Measurements from ENCODE around the gene KIF6.
"Not testable (repeated sequence)": the region's sequence is repeated elsewhere in the genome, so short reads cannot be mapped to it uniquely, and the experiment has no call there.

The KIF6 gene

DNA sequence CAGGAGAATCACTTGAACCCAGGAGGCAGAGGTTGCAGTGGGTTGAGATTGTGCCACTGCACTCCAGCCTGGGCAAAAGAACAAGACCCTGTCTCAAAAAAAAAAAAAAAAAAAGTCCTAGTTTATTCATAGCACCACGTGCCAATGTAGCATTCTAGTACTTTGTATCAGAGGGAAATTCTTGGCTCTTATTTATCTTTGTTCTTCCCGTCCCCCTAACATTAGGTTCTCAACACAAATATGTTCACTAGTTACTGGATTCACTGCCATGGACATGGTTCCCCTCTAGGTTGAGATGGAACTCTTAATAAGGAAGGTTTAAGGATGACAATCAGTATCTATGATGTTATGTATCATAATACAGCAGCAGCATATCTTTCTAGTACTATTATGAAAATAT is 178.5 kb downstream of the KIF6 start:
- DNase-seq: no peak

DNA sequence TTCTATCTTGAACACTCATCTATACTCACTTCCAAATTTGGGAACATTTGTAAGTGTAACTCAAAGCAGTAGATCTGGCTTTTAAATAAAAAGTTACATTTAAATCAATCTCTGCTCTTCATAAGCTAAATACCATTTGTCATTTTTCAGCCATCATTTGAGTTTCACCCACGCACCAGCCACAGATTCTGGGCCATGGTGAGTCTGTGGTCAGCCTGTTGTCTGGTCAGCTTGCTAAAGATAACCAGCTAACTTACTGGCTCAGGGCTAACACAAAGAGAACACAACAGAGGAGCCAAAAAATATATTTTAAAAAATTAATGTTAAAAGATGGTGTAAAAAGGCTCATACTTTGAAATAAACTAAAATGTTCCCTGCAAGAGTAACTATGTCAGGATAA is 181.3 kb downstream of the KIF6 start:
- DNase-seq: no peak

DNA sequence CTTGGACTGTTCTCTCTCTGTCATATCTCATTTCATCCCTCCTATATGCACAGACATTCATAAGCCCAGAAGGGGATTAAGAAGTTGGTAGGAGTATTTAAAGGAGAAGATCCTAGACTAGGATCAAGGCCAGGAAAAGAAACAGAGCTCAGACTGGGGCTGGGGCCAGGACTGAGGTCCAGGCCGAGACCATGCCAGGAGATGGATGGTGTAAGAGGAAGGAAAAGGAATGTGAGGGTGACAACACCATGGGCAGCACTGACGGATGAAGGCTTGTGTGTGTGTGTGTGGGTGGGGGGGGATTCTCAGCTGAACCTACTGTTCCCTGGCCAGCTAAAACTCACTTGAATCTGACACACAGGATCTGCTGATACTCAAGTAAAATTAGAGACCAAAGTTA is 182.1 kb downstream of the KIF6 start:
- DNase-seq: no peak

DNA sequence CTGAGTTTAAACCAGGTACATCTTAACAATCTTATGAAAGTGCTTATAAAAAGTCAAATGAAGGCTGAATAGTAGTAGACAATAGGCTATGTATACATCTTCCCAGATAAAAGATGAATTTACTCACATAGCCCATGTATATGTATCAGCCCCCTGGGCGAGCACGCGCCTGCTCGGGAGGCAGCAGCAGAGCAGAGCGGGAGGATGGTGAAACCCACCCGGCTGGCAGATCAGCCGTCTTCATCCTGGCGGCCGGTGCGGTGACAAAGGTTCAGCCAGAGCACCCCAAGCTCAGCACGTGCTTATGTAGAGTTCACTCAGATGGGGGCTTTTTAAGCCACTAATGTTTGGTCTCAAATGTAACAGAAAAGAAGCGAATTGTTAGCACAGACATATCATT is 184.8 kb downstream of the KIF6 start:
- no peak for DNase-seq

DNA sequence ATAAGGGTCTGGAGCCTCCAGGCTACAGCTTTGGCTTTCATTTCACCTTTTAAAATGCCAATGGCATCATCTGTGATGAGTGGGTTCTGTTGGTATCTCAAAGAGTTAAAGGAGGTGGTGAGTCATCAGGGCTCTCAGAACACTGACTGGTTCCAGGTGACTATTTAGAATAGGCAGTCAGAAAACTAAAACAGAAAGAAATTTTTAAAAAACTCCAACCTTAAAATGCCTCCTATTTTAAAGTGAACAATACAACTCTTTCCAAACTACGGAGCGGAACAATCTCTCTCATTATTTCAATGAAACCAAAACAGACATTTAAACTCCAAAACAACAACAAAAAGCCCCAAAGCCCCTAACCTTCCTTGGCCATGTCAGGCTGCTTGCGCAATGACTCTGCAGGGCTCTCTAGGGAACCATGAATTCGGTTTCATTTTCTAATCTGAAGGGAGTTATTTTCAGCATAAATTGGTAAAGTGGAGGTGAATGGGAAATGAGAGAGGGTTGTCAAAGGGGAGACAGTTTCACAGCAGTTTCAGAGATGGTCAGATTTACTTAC is 194.9 kb downstream of the KIF6 start:
- DNase-seq: no peak

DNA sequence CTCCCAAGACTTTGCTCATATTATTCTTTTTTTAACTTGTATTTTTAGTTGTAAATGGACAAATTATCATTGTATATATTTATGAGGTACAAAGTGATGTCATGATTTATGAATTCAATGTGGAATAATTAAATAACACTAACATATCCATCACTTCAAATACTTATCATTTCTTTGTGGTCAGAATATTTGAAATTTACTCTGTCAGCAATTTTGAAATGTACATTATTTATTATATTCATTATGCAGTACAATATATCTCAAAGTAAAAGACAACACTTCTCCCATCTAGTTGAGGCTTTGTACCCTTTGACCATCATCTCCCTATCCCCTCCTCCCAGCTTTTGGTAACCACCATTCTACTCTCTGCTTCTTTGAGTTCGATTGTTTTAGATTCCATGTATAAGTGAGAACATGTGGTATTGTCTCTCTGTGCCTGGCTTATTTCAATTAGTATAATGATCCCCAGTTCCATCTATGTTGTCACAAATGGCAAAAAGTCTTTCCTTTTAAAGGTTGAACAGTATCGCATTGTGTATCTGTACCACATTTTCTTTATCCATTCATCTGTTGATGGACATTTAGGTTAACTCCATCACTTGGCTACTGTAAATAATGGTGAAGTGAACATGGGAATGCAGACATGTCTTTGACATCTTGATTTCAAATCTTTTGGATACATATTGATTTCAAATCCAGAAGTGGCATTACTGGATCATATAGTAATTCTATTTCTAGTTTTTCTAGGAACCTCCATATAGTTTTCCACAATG is 197.2 kb downstream of the KIF6 start:
- DNase-seq: no peak

DNA sequence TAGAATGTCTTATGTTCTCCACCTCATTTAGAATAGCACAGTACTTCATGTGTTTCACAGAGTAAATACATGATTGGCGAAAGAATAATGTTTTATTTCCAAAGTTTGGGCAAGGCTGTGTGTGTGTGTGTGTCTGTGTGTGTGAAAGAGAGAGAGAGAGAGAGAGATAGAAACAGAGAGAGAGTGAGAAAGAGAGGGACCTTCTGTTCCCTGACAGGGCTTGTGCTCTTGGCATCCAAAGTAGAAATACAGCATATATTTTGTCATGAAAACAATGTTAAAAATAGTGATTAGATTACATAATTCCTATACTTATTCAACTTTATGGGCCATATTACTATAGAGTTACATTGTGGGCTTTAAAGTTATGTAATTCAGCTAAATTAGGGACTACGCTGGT is 201.2 kb downstream of the KIF6 start:
- DNase-seq: no peak

DNA sequence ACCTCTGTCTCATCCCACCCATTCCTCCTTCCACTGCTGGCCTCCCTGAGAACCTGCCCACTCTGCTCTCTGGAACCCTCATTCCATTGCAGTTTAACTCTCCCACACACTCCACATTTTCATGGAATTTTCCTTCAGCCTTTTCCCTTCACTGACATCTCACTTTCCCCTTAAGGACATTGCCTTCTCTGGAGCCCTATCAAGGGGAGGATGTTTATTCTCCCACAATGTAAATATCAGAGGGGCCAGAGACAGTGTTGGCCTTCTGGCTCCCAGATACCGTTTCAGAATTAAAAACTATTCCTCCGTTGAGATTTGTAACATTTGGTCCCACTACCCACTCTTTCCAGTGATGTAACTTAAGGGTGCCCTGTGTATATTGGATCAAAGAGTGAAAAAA is 203.2 kb downstream of the KIF6 start:
- DNase-seq: no peak

DNA sequence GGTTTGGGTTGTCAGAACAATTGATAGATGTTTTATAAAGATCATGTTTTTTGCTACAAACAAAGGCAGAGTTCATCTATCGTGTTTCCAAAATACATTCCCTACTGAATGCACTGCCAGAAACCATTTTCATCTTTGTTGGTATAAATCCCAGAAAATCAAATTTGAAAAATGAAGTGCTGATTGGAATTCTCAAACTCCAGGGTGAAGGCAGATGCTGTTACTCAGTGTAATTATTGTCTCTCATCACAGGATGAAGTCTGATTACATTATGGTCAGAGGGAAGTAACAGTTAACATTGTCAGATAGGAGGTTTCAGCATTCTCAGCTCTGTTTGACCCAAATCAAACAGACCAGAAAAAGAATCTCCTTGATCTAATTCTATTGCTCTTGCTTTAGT is 204.3 kb downstream of the KIF6 start:
- DNase-seq: no peak

DNA sequence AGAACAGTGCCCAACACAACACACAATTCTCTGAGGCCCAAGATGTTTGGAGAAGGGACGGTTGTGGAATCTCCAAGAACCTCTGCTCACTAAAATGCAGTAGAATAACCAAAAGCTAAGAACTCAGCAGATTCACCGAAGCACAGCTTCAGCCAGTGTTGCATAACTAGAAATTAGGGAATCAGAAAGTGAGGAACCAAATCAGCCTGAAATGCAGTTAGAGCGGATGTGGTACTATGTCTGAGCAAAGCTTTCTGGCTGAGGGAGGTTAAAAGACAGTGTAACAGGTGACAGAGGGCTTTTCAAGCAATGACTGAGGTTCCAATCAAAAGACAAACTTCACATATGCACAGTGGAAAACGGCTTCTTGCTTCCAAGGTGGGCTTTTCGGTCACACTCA is 204.8 kb downstream of the KIF6 start:
- no peak for DNase-seq

DNA sequence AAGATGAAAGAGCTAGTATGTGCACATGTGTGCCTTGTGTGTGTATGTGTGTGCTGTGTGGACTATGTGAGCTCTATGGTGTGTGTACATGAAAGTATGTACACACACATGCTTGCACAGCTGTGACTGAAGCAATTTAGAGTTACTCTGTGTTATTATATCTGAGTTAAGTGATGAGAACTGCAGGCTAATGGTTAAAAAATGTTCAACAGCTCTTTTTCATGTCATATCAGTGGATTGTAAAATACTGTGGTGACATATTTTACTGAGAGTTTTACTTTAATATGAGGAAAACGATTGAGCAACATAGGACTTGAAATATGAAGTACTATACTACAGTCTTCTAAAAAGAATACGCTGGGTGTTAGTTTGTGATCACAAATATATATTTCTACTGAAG is 207.0 kb downstream of the KIF6 start:
- DNase-seq: no peak

DNA sequence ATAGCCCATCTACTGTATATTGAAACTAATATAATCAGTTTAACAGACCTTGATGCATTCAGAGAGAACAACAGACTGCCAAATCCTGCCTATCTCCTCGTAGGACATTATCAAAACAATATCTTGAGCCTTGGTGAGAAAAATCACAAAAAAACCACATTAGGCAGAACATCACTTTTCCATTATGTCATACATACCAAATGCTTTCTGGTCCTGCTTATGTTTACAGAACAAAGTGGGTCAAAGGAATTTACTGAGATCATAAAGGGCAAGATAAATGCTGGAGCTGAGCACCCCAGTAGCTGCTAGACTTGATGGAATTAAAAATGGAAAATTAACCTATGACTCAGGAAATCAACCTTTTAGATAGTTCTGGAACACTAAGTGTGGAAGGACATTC is 207.5 kb downstream of the KIF6 start:
- DNase-seq: no peak

DNA sequence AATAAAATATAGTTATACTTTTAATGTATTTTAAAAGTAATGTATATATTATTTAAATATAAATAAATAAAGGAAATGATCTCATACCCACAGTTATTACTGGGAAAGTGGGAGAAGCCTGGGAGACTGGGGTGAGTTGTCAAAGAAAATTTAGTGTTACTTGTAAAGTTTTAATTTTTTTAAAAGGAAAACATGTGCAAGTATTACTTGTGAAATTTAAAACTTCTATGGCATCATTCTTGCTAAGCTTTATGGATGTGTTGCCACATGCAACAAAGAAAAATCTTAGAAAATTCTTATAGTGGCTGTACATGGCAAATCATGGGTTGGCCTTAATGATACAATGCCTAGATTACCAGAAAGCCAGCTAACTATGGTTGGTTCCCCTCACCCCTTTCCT is 208.7 kb downstream of the KIF6 start:
- DNase-seq: no peak

DNA sequence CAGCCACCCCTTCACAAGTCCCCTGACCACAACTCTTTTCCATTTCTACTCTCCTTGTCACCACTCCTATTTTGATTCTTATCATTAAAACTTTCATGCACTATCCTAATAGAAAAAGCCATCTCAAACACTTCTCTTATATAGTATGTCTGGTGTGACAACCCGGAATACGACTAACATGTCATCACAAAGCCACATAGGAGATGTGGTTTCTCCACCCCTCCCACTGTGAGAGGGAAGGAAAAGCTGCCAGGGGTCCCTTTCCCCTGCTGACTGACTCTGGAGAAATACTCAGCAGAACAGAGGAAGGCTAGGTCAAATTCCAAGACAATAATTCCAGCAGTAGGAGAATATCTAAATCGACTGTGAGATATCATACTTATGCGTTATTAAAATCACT is 209.7 kb downstream of the KIF6 start:
- DNase-seq: no peak

DNA sequence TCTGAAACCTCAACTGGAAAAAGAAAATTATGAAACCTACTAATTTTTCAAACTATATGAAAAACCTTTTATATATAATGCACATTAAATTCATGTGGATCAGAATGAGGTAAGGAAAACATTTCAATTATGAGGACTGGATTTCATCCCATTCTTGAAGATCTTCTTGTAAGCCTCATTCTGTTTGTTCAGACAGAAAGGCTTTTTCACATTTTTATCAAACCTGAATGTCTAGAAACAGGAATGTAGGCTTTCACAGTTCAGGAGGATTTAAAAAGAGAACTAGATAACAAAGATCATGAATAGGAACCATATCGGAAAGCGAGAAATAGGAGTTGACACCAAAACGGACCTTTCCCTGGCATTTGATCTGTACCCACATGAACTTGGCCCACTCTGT is 210.2 kb downstream of the KIF6 start:
- no peak for DNase-seq

DNA sequence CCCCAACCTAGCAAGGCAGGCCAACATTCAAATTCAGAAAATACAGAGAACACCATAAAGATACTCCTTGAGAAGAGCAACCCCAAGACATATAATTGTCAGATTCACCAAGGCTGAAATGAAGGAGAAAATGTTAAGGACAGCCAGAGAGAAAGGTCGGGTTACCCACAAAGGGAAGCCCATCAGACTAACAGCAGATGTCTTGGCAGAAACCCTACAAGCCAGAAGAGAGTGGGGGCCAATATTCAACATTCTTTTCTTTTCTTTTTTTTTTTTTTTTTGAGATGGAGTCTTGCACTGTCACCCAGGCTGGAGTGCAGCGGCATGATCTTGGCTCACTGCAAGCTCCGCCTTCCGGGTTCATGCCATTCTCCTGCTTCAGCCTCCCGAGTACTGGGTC is 215.4 kb downstream of the KIF6 start:
- DNase-seq: not testable (repeated sequence)

DNA sequence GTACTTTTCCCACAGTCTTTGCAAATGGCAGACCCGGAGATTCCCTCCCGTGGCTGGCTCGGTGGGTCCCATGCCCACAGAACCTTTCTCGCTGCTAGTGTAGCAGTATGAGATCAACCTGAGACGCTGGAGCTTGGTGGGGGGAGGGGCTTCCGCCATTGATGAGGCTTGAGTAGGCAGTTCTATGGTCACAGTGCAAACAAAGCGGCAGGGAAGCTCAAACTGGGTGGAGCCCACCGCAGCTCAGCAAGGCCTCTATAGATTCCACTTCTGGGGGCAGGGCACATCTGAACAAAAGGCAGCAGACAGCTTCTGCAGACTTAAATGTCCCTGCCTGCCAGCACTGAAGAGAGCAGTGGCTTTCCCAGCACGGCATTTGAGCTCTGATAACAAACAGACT is 216.7 kb downstream of the KIF6 start:
- DNase-seq: no peak

DNA sequence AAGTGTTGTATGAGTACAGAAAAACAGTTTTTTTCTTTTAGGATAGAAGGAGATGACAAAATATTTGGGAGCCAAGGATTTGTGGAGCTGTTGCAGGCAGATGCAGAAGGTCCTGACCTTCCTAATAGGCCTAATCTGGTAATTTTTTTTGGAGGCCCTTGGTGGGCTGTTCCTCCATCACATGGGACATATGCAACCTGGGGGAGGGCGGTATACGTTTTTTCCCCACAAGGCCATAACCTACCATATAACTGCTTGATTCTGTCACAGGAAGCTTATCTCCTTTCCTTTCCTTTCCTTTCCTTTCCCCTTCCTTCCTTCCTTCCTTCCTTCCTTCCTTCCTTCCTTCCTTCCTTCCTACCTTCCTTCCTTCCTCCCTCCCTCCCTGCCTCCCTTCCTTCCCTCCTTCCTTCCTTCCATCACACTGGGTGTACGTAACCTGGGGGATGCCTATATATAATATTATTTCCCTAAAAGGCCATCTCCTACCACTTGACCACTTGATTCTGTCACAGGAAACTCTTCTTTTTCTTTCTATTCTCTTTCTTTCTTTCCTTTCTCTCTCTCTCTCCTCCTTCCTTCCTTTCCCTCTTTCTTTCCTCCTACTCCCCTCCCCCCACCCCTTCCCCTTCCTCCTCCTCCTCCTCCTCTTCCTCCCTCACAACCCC is 217.7 kb downstream of the KIF6 start:
- DNase-seq: no peak

DNA sequence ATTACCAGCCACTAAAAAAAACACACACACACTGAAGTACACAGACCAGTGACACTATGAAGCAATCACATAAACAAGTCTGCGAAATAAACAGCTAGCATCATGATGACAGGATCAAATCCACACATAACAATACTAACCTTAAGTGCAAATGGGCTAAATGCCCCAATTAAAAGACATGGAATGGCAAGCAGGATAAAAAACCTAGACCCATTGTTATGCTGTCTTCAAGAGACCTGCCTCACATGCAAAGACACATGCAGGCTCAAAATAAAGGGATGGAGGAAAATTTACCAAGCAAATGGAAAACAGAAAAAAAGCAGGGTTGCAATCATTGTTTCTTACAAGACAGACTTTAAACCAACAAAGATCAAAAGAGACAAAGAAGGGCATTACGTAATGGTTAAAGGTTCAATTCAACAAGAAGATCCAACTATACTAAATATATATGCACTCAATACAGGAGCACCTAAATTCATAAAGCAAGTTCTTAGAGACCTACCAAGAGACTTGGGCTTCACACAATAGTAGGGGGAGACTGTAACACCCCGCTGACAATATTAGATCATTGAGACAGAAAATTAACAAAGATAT is 222.7 kb downstream of the KIF6 start:
- DNase-seq: not testable (repeated sequence)

DNA sequence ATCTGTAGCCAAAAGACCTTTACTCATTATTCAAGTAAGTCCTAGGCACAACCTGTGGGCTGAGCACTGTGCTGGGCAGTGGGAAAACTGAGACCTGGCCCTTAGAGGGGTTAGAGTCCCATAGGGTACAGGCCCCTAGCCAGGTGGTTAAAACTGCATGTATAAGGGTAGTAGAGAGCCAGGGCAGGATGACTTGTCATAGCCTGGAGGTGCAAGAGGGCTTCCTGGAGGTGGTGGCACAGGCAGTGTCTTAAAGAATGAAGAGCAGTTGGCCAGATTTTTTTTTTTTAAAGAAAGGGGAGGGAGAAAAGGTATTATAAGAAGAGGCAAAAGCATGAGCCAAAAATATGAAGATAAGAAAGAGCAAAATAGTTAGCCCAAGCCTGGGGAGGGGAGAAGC is 226.2 kb downstream of the KIF6 start:
- no peak for DNase-seq

DNA sequence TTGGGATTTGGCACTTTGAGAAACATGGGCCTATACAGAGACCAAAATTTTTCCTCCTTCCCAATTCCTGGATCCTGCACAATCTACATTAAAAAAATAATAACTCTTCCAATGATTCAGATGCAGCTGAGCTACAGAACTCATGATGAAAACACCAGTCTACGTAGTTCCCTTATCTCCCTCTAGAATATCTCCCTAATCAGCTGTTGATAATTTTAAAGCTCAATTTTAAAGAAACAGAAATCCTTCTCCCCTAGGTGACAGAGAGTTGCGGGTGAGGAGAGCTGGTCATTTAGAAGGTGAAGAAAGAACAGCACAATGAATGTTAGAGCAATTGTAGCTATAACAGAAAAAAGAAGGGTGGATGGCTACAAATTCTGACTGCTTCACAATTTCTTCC is 227.1 kb downstream of the KIF6 start:
- no peak for DNase-seq

DNA sequence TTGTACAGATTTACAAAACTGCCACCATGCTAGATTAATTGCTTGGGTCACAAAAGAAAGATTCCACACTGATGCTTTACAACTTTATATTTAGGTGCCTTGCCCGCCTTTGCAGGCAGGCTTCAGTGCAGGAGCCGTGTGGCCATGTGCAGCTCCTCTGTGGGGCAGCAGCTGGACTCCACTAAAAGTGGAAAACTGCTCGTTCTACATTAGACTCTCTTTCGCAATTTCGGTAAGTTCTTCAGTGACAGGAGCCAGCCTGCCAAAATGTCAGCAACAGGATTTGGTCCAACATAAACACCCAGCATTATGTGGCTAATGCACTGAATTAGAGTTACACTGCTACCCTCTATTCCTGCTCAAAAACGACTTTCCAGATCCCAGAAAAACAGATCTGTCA is 228.3 kb downstream of the KIF6 start:
- no peak for DNase-seq

DNA sequence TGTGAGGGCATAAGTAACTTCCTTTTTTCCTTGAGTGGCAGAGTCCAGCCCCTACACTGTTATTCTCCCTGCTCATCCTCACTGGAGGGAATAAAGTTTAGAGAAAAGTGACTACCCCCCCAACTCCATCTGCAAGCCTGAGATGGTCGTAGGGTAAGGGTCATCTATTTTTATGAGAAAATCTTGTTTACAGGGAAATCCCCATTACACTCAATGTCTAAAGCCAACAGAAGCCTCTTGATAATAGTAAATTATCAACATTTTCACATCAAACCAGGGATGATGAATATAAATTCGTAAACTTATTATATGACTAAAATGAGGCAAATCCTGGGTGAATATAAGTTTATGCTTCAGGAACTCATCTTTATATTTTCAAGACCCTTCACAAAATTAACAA is 228.8 kb downstream of the KIF6 start:
- DNase-seq: no peak

DNA sequence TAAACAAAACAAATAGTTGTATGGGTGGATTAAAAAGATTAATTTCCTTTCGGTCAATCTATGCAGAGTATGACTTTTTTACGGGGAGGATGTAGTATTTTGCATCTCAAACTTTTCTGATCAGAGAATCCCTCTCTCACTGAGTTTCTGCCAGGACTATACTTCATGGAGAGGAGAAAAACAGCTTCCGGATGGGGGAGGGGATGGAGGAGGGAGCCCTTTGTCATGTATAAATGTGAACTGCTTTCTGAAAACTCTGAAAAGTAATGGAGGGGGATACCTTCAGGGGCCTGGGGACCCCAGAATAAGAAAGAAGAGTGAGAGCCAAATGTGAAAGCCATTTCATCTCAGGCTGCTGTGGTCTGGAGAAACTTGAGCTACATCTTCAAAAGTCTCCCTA is 229.6 kb downstream of the KIF6 start:
- no peak for DNase-seq

Measured in NCI-H1930 (cell line).